GM19043 (cell line): ENCODE results near the gene SP8.

Source experiments
- ATAC-seq: cut with Tn5 transposase; IDR thresholded peaks from one replicate; pipeline ENCODE4 v1.9.1; 2021; ENCODE audit warnings: low read depth; ENCODE audit not compliant: unreplicated experiment

The SP8 gene

DNA sequence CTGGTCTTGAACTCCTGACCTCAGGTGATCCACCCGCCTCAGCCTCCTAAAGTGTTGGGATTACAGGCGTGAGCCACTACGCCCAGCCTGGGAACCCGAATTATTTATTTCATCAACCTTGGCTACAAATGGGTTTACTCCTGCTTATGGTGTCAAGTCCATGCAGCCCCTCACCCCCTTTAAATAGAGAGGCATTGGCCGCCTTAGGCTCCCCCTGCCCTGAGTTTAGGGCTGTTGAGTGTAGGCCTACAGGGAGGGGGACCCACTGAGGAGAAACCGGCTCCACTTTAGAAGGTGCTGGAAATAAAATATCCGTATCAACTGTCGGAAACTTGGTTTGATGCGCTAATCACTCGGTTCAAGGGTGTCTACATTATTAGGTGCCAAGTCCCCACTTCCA, 8.7 kb upstream of the SP8 start:
- ATAC-seq: no peak

- ATAC-seq: no peak
Observed at GRCh38 chr7:20794676-20795075, 8.0 kb upstream of the SP8 start.

DNA sequence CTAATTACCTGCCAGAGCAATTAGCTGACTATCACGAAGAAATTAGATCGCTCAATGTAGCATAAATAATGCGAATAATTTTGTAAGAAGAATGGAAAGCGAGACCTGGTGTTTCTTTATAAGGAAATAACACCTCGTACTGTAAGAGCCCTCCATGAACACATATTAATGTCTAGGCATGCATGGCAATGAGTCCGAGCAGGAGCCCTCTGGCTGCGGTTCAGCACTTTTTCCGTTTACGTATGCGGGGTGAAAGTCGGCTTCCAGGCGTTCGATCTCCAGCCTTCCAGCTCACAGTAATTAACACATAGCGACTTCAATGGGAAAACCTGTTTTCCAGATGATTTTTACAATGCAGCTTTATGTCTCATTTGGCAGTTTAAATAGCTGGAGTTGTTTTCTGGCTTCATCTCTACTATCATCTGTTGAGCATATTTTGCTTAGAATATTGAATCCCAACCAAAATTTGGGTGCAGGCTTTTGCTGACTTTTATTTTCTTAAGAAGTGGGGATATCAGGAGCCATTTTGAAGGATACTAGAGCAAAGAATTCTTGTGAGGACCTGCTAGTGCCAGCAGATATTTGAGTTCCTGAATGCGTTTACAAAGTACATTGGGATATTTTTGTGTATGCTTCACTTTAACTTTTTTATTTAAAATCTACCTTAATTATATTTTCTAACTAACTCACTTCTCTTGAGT, 7.2 kb upstream of the SP8 start:
- no peak for ATAC-seq

DNA sequence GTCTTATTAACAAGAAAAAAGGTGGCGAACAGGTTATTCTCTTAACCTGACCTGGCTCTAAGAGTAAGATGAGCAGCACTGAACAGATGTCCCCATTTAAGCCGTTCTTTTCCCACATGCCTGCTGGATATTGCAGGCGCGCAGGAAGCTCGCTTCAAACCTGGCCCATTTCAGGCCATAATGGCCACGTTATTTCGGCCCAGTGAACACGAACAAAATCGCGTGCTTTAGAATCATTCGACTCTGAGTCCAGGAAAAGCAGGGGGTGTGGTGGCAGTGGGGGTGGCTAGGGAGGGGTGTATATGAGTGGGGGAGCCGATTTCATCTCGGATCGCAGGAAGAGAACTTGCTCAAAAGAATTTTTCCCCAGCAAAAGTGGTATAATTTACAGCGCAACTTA, 6.6 kb upstream of the SP8 start:
- no peak for ATAC-seq

GRCh38 chr7:20791538-20792434, 5.1 kb upstream of the SP8 start:
- no peak for ATAC-seq

DNA sequence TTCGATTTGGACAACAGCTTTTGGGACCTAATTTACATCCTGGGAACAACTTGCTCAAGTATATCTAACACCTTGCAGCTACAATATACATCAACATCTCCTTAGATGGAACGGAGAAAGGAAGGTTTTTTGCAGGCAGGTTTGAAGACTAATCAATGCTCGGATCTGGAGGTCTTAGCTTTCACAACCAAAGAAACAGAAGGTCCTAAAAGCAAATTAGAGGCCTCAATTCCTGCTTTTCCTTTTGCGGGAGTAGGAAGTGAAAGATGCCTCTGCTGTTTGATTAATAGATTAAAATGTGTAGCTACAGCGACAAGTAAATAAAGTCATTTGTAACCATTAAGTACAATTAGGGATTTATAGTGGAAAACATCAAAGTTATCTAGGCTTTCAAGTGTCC, 3.7 kb upstream of the SP8 start:
- ATAC-seq: no peak

DNA sequence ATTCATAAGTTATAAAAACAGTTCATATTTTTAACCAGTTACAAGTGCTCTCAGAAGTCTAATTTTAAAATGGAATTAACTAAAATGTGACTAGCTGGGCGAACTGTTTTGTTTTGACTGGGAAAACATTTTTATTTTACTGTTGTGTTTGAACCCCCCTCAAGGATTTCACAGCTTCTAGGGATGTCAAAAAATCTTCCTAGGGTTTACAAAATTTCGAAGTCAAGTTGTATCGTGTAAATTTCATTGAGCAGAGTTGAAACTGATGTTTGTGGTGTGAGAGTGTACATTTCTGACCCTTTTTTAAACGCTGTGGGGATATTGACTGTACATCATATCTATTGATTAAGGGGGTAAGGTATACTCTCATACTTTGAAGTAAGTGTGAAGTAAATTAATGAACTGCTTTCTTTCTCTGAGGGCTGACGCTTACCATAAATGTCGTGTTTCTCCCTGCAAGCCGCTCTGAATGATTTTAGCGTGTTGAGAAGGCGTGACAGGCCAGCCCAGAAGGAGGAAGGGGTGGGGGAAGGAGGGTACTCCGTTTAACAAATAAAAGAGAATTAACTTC, 1.8 kb upstream of the SP8 start:
- no peak for ATAC-seq

DNA sequence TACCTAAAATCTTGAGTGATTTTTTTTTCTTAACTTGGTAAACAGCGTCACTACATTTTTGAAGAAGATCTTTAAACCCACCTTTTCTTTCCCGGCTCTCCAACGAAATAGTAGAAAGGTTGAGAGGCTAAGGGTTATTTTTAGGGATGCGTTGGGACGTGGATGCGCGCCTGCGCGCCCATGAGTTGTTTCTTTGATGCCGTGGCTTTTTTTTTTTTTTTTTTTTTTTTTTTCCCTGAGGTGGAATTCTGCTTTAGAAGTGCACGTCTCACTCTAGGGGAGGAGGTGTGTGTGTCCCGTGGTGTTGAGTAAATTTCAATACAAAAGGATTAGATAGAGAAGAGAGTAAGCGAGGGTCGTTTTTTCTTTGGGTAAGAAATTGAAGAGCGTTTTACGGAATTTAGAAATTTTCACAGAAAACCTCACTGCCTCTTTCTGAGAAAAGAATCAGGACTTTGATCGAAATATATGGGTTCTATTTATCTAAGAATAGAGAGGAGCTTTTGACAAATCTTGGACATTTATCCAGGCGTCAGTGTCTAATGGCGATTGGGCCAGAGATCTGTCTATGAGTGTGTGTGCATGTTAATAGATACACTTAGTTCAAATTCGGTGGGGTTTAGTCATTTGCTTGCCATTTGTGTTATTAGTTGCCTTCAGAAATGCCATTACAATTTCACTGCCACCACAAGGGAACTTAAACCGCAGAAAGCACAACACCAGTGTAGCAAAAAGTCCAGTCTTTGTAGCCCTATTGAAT, 1.2 kb upstream of the SP8 start:
- no peak for ATAC-seq

DNA sequence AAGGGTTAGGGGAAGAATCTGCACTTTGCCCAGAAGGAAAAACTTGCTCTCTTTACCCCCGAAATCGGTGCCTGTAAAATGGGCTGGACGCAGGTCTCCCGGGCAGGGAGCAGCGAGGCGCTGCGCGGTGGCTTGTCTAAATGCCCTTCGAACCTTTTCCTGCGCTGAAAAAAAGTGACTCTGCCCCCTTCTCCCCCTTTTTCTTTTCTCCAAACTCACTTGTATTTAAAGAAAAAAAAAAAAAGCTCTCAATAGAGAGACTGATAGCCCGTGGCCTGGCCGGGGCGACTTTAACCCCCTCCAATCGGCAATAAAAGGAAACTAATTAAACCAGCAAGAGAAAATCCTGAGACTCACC, 286 bp downstream of the SP8 start:
- no peak for ATAC-seq

DNA sequence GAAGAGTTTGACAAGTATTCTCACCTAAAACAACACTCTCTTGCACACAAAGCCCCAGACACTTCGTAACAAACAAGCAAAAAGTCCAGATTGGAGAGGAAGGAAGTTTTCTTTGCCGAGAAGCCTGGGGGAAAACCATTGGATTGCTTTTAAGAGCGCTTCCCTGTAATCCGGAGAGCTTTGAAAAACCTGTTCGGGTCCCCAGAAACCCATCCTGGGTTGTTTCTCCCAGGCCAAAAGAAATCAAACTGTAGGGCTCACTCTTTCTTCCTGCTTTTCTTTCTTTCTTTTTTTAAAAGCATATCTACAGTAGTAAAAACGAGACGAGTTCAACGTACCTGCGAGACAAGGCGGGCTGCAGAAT, 655 bp downstream of the SP8 start:
- no peak for ATAC-seq

GRCh38 chr7:20785157-20786048, 1.3 kb downstream of the SP8 start:
- no peak for ATAC-seq

DNA sequence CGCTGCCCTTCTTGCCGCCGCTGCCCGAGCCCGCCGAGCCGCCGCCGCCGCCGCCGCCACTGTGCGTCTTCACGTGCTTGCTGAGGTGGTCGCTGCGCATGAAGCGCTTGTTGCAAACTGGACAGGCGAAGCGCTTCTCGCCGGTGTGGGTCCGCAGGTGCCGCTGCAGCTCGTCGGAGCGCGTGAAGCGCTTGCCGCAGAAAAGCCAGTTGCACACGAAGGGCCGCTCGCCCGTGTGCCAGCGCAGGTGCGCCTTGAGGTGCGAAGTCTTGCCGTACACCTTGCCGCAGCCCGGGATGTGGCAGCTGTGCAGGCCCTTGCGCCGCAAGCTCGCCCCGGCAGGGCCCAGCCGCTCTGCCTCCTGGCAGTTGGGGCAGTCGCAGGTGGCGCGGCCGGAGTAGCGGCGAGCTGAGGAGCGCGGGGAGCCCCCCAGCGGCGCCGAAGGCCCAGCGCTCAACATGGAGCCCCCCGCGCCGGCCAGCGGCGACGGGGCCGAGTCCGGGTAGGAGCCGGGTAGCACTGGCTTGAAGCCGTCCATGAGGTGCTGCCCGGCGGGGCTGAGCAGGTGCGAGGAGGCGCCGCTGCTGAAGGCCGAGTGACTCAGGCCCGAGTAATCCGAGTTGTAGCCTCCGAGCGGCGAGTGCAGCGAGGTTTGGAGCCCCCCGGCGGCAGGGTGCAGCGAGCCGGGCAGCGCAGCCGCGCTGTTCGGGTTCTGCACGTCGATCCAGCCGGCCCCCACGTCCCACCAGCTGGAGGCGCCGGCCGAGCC, 2.1 kb downstream of the SP8 start:
- ATAC-seq: no peak

DNA sequence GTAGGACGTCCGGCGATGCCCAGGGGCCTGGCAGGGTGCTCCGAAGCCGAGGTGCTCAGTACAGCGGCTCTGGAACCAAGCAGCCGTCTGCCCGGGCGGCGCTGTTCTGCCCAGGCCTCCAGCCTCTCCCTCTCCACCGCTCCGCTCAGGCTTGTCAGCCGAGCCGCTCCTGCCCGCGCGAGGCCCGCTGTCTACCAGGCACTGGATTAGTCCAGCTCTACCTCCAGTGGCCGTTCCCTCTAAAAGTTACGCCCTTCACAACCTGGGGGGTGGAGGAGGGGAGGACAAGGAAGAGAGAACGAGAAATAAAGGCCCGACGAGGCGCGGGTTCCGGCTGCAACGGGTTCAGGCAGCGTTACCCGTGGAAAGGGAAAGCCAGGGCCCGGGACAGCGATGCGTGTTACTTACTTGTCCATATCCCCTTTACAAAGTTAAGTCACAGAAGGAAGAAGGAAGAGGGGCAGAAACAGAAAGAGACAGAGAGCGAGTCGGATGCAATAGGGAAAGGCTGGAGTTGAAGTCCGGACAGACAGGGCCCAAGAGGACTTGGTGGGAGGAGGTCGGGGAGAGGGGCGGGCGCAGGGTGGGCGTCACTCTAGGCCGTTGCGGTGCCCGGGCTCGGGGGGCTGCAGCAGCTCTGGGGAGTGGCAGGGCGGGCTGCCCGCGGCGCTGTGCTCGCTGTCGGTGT, 2.8 kb downstream of the SP8 start:
- ATAC-seq: peak; percentile 42

- ATAC-seq: no peak
Observed at GRCh38 chr7:20783125-20783699, 3.5 kb downstream of the SP8 start.

GRCh38 chr7:20779041-20779440, 7.6 kb downstream of the SP8 start:
- ATAC-seq: no peak

DNA sequence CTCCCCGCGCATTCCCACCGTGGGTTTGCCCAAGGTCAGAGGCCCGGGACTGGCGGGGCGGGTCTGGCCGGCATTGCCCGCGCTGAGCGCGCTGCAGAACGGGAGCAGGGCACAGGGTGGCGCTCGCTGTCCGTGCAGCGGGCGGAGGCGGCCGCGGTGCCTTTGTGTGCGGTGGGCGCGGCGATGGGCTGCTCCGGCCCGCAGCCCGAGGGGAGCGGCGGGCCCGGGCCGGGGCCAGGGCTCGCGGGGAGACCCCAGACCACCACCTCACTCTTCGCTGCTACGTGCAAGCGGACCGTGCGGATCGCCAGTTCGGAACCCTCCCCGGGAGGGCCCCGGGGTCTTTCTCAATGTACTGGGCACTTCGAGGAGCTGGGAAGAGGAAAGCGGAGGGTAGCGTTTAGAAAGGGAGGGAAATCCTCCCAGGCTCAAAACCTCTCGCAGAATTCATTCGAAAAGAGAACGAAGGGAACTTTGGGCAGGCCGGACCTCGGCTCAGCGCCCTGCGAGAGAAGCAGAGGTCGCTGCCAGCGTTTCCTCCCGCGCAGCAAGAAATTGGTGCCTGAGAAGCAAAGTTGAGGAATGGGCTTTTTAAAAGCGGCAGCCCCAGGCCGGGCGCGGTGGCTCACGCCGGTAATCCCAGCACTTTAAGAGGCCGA, 8.5 kb downstream of the SP8 start:
- peak; percentile 84 for ATAC-seq

DNA sequence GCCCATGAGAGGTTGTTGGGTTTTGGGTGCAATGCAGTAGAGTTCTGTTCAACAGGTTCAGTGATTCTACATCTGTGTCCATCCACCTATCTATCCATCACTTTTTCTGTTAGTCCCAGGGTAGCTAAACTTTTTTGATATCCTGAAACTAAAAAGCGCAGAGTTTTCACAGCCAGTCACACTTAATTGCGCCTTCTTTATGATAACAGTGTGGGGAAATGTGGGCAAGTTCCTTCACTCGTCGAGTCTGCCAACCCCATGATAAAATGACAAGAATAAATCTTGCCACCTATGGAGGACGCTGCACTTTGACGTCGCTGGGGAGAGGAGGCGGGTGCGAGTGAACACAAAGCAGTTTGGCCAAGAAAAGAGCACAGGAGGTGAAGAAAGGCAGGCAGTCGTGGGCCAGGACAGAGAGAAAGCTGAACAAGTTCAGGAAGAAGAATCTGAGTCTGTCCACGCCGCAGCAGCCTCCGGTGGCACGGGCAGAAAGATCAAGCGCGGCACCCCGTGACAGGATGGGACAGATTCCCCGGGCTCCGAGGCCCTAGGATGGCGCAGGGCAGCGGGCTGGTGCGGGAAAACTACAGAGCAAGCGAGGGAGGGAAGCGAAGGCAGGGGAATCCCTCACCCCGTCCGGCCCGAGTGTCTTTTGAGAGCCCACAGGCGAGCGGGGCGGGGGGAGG, 9.2 kb downstream of the SP8 start:
- peak; percentile 28 for ATAC-seq
